SU-DHL-6 (cell line): ENCODE data around the gene CDC123.

Experiments used
- H2AFZ ChIP-seq: fragments of 200-600 bp; sonication (generic); 2 replicates; pipeline ENCODE4 v1.6.1; 2014; ENCODE audit warnings: low read depth, mild to moderate bottlenecking, moderate library complexity, mixed read lengths, antibody characterized with exemption, low read length; ENCODE audit not compliant: severe bottlenecking
- H3F3A ChIP-seq: fragments of 200-600 bp; shearing (Covaris generic); 2 replicates; pipeline ENCODE4 v1.6.0; 2016; ENCODE audit warnings: antibody characterized with exemption, mild to moderate bottlenecking; ENCODE audit not compliant: insufficient read depth
- H3K27ac ChIP-seq: fragments of 200-600 bp; sonication (generic); 2 replicates; pipeline ENCODE4 v1.5.1; 2016; ENCODE audit warnings: low read depth, mild to moderate bottlenecking, low read length, moderate library complexity, mixed read lengths
- H3K27me3 ChIP-seq: fragments of 200-600 bp; sonication (generic), shearing (Covaris generic); 2 replicates; pipeline ENCODE4 v1.6.0; 2014; ENCODE audit warnings: mild to moderate bottlenecking, low read length
- H3K36me3 ChIP-seq: fragments of 200-600 bp; sonication (generic); 2 replicates; pipeline ENCODE4 v1.6.1; 2014; ENCODE audit warnings: mild to moderate bottlenecking, low read length, mixed read lengths
- H3K4me2 ChIP-seq: fragments of 300-600, 200-600 bp; shearing (Covaris generic), sonication (generic); 2 replicates; pipeline ENCODE4 v1.6.0; 2014; ENCODE audit warnings: low read length, low read depth, mild to moderate bottlenecking; ENCODE audit not compliant: poor library complexity, severe bottlenecking
- H3K4me3 ChIP-seq: fragments of 200-600 bp; sonication (generic); 2 replicates; pipeline ENCODE4 v1.5.1; 2014; ENCODE audit warnings: antibody characterized with exemption, low read length, mild to moderate bottlenecking, mixed read lengths; ENCODE audit not compliant: insufficient read depth, poor library complexity, severe bottlenecking
- H3K79me2 ChIP-seq: fragments of 200-600 bp; sonication (generic); 2 replicates; pipeline ENCODE4 v1.6.1; 2014; ENCODE audit warnings: mild to moderate bottlenecking, low read length, moderate library complexity; ENCODE audit not compliant: insufficient read depth
- H3K9ac ChIP-seq: fragments of 200-600 bp; sonication (generic); 2 replicates; pipeline ENCODE4 v1.7.0; 2014; ENCODE audit warnings: mild to moderate bottlenecking, low read length
- H3K9me2 ChIP-seq: fragments of 200-600 bp; sonication (generic); replicated peaks from 2 replicates; pipeline ENCODE4 v1.6.1; 2014; ENCODE audit warnings: low read length; ENCODE audit not compliant: insufficient read depth
- H3K9me3 ChIP-seq: fragments of 200-600 bp; sonication (generic); 2 replicates; pipeline ENCODE4 v1.6.1; 2014; ENCODE audit warnings: low read length, mixed read lengths; ENCODE audit not compliant: insufficient read depth
- H4K20me1 ChIP-seq: fragments of 200-600 bp; sonication (generic); 2 replicates; pipeline ENCODE4 v1.6.1; 2014; ENCODE audit warnings: low read depth, mild to moderate bottlenecking, antibody characterized with exemption, low read length, moderate library complexity, mixed read lengths
- EZH2phosphoT487 ChIP-seq: fragments of 200-600 bp; sonication (generic), shearing (Covaris generic); conservative IDR thresholded peaks from 2 replicates; pipeline ENCODE4 v1.6.1; 2018; ENCODE audit warnings: mild to moderate bottlenecking, antibody characterized with exemption, low read length, moderate library complexity, mixed read lengths
- TF ChIP-seq, protein P1 (sequence below): fragments of 200-600 bp; sonication (generic); IDR thresholded peaks from one replicate; pipeline ENCODE4 v1.5.1; 2017; ENCODE audit warnings: antibody characterized with exemption, mild to moderate bottlenecking, low read length, moderate library complexity; ENCODE audit not compliant: insufficient read depth, poor library complexity, severe bottlenecking

Gene CDC123

GRCh38 chr10:12202226-12202625, 6.2 kb downstream of the CDC123 start:
- H2AFZ ChIP-seq: no peak overlapping the region
- no peaks in the 10 kb centered on the region for H3K27me3 ChIP-seq
- no peak overlapping the region for H3K4me3 ChIP-seq
- H3K79me2 ChIP-seq: peaks cover 96% of the 10 kb centered on the region
- TF ChIP-seq EZH2phosphoT487: no peak
- TF ChIP-seq, protein P1, sequence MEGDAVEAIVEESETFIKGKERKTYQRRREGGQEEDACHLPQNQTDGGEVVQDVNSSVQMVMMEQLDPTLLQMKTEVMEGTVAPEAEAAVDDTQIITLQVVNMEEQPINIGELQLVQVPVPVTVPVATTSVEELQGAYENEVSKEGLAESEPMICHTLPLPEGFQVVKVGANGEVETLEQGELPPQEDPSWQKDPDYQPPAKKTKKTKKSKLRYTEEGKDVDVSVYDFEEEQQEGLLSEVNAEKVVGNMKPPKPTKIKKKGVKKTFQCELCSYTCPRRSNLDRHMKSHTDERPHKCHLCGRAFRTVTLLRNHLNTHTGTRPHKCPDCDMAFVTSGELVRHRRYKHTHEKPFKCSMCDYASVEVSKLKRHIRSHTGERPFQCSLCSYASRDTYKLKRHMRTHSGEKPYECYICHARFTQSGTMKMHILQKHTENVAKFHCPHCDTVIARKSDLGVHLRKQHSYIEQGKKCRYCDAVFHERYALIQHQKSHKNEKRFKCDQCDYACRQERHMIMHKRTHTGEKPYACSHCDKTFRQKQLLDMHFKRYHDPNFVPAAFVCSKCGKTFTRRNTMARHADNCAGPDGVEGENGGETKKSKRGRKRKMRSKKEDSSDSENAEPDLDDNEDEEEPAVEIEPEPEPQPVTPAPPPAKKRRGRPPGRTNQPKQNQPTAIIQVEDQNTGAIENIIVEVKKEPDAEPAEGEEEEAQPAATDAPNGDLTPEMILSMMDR: no peak
- no peaks in the 10 kb centered on the region for H3K9me2 ChIP-seq
- H4K20me1 ChIP-seq: peaks cover 9% of the 10 kb centered on the region; the same call in 1 of the 2 replicates
- no peak overlapping the region for H3K4me2 ChIP-seq
- H3F3A ChIP-seq: peaks cover 8% of the 10 kb centered on the region; the same call in 1 of the 2 replicates
- H3K9me3 ChIP-seq: no peaks in the 10 kb centered on the region
- H3K27ac ChIP-seq: no peak overlapping the region
- peaks cover 19% of the 10 kb centered on the region for H3K36me3 ChIP-seq
- H3K9ac ChIP-seq: no peak overlapping the region

DNA sequence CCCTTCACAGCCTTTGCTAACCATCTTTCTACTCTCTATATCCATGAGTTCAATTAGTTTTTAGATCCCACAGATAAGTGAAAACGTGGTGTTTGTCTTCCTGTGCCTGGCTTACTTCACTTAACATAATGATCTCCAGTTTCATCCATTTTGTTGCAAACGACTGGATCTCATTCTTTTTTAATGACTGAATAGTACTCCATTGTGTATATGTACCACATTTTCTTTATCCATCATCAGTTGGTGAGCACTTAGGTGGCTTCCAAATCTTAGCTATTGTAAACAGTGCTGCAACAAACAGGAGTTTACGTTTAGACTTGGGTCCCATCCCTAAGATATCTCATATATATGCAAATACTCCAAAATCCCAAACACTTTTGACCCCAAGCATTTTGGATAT, 9.1 kb downstream of the CDC123 start:
- Histone ChIP-seq H2AFZ (no peak overlapping the region), H3K4me3 (no peak overlapping the region), H3K9me2 (no peaks in the 10 kb centered on the region), H3K9ac (no peak overlapping the region), H3K36me3 (peaks cover 23% of the 10 kb centered on the region), H4K20me1 (peaks cover 11% of the 10 kb centered on the region; the same call in 1 of the 2 replicates), H3K27me3 (no peaks in the 10 kb centered on the region), H3K79me2 (peaks cover 83% of the 10 kb centered on the region), H3K4me2 (no peak overlapping the region), H3K27ac (no peak overlapping the region), H3K9me3 (no peaks in the 10 kb centered on the region), H3F3A (peaks cover 9% of the 10 kb centered on the region; the same call in 1 of the 2 replicates)
- TF ChIP-seq, protein P1: no peak
- TF ChIP-seq EZH2phosphoT487: no peak

- no peak overlapping the region for H2AFZ ChIP-seq
- H3K27ac ChIP-seq: no peak overlapping the region
- H3K9me2 ChIP-seq: no peaks in the 10 kb centered on the region
- TF ChIP-seq, protein P1: no peak
- no peak for TF ChIP-seq EZH2phosphoT487
- peaks cover 62% of the 10 kb centered on the region for H3K79me2 ChIP-seq
- H3K27me3 ChIP-seq: no peaks in the 10 kb centered on the region
- no peak overlapping the region for H3K9ac ChIP-seq
- peaks cover 9% of the 10 kb centered on the region; the same call in 1 of the 2 replicates for H4K20me1 ChIP-seq
- H3K36me3 ChIP-seq: peaks cover 35% of the 10 kb centered on the region
- H3F3A ChIP-seq: peaks cover 10% of the 10 kb centered on the region; the same call in 1 of the 2 replicates
- H3K4me2 ChIP-seq: no peak overlapping the region
- H3K4me3 ChIP-seq: no peak overlapping the region
- no peaks in the 10 kb centered on the region for H3K9me3 ChIP-seq
Measured at GRCh38 chr10:12207114-12207513, 11.1 kb downstream of the CDC123 start.
